GM20431 (cell line): Measurements from ENCODE around the gene PAFAH2.

ENCODE experiments used
- in situ Hi-C: fragments of 300-500 bp; cut with MseI, MboI; formaldehyde crosslinking; loops from one replicate; pipeline ENCODE4 v1.15.0; 2020; ENCODE audit warnings: low sequenced_read_pairs; ENCODE audit not compliant: unreplicated experiment

Gene PAFAH2

DNA sequence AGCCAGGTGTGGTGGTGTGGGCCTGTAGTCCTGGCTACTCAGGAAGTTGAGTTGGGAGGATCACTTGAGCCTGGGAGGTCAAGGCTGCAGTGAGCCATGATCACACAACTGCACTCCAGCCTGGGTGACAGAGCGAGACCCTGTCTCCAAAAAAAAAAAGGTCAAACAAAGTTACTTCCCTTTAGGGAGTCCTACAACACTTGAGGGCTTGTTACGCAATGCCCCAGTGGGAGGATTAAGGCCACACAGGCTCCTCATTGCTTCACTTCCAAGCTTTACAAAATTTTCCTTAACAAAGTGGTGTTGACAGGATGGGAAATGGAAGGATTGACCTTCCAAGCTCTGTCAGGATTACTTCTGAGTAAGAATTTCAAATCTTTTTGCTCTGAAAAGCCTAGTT, 17.5 kb upstream of the PAFAH2 start:
- in situ Hi-C loops, result no loop called here

DNA sequence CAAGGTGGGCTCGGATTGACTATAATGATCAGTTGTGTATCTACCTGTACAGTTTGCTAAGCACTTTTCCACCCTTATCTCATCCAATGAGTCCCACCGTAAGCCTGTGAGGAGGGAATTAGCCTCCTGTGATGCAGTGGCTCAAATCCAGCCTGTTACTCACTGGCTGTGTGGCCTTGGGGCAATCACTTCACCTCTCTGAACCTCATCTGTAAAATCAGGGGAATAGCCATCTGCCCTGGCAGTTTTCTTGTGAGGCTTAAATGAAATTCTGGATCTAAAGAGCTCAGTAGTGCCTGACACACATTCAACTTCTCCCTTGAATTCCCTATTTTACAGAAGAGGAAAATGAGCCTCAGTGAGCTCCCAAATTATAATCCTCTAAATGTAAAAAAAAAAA, 16.3 kb upstream of the PAFAH2 start:
- in situ Hi-C loops, result no loop called here

DNA sequence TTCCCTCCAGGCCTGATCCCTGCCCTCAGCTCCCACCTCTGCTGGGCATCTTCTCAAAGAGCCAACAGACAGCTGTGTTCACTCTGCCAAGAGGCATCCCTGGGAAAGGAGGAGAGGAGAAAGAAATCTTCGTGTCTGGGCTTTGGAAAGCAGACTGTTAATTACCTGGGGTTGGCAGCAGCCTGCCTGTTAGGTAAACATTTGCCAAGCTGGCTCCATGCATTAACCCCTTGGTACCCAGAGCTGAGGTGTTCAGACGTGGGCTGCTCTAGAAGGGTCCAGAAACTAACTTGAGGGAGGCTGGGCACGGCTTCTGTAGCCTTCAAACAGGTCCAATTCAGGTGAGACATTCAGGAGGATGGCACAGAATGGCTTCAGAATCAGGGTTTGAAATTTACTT, 15.0 kb upstream of the PAFAH2 start:
- in situ Hi-C loops, result no loop called here

DNA sequence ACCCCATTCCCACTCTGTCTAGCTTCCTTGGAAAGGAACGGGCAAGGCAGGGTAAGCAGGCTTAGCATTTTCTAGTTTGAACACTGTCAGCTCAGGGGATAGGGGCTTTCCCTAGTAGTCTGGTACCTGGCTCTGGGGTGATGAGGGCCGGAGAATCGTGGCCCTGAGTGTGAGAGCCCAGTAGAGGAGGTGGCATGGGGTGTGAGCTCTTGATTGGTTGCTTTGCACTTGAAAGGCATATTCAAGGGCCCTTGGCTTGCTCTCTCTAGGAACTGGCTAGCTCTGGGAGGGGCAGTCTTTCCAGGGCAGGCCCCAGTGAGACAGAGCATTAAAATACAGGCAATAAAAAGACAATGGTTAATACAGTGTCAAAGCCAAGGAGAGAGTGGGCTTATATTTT, 13.0 kb upstream of the PAFAH2 start:
- in situ Hi-C loops, result no loop called here

DNA sequence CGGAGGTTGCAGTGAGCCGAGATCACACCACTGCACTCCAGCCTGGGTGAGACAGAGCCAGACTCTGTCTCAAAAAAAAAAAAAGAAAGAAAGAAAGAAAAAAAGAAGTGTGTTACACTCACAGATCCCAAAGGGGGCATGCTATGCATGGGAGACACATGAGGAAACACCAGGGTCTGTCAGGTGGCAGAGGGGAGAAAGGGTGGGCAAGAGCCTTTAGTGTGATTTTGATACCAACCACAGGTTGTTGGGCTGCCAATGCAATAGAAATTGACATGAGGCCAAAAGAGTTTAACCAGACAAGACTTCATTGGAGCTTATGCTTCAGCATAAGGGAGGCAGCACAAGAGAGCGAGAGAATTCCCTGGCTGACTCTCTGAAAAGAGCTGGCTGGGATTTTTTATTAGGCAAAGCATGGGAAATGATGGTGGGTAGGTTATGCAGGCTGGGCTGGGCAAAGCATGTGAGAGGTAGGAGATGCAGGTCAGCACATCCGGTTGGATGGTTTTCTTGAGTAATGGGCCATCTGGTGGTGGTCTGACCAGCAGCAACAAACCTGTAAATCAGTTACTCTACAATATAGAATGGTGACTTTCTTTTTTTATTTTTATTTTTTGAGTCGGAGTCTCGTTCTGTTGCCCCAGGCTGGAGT, 12.1 kb upstream of the PAFAH2 start:
- in situ Hi-C loops, result no loop called here

DNA sequence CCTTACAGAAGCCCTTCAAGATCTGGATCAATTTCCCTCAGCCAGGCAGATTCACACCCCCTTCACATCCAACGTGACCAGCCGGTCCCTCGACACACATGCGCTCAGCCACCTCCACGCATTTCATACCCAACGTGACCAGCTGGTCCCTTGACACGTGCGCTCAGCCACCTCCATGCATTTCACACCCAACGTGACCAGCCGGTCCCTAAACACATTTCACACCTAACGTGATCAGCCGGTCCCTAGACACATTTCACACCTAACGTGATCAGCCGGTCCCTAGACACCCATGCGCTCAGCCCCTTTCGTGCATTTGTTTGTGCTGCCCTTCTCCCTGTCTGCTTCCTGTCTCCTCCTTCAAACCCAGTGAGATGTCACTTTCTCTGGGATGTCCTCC, 8.8 kb upstream of the PAFAH2 start:
- in situ Hi-C loops, result no loop called here

DNA sequence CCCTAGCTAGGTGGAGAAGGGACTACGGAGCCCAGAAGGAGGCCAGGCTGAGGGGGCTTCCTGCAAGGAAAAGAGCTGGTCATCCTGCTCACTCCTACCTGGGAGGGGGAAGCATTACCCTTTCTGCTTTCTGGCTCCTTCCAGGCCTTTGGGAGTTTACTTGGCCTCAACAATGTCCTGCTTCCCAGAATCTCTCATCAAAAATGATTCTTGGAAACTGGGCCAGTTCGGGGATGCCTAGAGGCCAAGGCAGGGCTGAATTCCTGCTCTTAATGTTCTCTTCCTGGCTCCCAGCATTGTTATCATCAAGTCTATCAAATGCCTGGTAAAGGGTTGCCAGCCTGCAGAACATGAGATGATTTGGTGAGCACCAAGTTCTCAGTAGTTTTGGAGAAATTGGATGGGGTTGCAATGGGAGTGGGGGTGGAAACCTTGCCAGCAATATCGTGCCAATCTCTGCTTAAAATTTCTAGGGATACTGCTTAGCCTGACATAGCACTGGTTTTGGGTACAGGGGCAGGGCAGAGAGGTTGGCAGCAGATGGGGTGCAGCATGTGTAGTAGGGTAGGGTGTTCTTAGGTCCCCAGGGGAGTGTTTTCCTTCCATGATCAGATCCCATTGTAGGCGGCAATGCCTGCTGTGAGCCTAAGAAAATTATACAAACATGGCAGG, 7.7 kb upstream of the PAFAH2 start:
- in situ Hi-C loops, result no loop called here

DNA sequence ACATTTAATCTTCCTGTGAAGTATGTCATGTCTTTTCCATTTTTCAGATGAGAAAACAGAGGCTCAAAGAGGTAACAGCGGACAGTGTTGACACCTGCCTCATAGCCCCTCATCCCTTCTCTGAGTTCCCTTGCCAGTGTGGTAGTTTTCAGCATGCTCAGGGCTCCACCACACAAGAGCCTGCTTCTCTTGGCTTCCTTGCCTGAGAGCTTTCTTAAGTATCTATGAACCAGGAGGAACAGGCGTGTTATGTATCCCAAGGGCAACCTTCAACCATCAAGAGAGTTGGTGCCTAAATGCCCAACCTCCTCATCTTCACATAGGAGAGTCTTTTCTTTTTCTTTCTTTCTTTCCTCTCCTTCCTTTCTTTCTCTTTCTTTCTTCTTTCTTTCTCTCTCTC, 5.9 kb upstream of the PAFAH2 start:
- in situ Hi-C loops, result no loop called here

DNA sequence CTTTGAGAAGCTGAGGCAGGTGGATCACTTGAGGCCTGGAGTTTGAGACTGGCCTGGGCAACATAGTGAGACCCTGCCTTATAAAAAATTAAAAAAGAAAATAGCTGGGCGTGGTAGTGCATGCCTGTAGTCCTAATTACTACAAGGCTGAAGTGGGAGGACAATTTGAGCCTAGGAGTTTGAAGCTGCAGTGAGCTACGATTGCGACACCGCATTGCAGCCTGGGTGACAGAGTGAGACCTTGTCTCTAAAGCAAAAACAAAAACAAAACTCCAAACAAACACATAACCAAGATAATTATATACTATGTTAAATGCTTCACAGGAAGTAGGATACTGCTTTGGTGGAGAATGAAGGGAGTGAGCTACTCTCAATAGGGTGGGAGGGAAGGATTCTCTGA, 5.4 kb upstream of the PAFAH2 start:
- in situ Hi-C loops, result no loop called here

DNA sequence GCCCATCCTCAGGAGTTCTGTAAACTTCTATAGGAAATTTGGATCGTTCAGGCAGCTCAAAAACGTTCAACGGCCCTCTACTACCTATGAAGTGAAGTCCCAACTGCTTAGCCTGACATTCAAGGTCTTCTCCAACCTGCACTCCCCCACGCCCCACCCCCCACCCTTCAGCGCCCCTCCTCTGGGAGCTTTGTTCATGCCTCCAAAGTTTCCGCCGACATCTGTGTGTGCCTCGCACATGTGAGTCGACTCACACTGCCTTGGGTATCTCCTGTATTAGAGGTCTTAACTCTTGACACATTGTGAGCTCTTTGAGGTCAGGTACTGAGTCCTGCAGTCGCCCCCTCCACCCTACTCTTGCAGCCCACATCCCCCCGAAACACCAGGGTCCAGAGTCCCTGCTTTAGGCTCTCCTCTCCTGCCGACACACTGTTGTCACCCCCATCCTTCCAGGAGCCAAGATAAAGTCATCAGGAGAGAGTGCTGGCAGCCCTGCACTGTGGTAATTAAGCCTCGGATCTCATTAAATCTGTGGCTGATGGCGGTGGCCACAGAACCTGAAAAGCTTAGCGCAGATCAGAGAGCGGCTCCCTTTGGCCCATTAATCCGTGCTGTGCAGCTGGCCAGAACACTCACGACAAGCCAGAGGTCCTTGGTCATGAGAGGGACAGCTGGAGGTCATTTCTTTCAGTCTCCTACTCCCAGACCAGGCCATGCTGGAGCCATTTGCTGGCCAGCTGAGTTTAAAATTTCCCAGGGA, 1.4 kb upstream of the PAFAH2 start:
- in situ Hi-C loops, result loop anchor here (10.0 kb wide), 1 partner anchor 104 kb away; no protein-coding TSS in a partner anchor

DNA sequence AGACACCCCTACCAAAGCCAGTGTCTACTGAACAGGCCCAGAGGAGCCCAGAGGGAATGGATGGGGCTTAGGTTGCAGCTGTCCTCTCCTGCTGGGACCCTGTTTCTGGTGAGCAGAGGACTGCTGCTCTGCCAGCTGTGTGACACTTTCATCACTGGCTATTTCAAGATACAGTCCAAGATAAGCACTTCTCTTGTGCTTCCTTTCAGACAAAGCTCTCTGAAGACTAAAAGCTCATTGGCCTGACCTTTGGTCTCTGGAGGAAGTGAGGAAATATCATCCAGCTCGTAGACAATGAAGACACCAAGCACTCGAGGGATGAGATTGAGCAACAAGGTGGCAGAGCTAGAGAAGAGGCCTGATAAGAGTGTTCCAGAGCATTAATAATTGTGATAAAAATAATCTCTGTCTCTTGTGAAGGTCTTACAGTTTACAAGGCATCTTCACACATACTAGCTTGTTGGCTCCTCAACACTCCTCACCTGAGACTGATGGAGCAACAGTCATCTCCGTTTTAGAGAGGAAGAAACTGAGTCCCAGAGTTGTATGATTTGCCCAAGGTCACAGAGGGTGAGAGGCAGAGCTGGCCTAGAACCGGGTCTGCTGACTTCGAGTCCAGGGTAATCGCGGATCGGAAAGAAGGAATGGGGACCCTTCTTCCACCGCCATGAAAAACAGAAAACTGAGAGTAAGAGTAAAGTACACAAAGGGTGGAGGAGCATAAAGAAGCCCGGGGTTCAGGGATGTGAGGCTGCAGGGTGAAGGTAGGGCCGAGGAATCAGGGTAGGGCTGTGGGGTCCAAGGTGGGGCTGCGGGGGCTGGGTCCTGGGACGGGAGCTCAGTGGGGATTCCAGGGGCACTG, 666 bp downstream of the PAFAH2 start:
- in situ Hi-C loops, result loop anchor here (10.0 kb wide), 1 partner anchor 102 kb away; no protein-coding TSS in a partner anchor

DNA sequence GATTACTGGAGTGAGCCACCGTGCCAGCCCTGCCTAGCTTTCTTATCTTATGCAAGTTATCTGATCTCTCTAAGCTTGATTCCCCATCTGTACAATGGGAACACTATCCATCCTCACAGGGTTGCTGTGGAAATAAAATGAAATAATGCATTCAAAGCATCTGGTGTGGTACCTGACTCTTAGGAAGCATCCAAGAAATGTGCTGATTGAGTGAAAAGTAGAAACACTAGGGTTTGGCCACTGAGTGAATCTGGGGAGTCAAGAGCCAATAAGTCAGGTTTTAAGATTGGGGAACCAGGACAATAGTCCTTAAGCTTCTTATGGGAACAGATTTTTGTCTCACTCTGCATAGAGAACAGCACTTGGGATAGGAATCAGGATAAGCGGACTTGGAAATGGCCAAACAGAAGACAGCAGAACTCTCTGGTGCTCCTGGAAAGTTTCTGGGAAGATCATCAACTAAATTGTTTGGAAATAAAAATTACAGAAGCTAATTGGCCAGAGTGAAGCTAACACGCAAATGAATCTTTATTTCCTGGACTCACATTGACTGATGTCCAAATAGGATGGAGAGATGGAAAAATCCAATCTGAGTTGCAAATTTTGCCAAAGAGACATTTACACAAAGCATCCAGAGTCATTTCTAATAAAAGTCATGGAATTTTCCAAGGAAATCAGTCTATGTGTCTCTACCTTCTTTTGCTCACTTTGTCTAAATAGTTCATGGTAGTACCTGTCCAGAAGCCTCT, 3.3 kb downstream of the PAFAH2 start:
- in situ Hi-C loops, result loop anchor here (10.0 kb wide), 1 partner anchor 100 kb away; no protein-coding TSS in a partner anchor

DNA sequence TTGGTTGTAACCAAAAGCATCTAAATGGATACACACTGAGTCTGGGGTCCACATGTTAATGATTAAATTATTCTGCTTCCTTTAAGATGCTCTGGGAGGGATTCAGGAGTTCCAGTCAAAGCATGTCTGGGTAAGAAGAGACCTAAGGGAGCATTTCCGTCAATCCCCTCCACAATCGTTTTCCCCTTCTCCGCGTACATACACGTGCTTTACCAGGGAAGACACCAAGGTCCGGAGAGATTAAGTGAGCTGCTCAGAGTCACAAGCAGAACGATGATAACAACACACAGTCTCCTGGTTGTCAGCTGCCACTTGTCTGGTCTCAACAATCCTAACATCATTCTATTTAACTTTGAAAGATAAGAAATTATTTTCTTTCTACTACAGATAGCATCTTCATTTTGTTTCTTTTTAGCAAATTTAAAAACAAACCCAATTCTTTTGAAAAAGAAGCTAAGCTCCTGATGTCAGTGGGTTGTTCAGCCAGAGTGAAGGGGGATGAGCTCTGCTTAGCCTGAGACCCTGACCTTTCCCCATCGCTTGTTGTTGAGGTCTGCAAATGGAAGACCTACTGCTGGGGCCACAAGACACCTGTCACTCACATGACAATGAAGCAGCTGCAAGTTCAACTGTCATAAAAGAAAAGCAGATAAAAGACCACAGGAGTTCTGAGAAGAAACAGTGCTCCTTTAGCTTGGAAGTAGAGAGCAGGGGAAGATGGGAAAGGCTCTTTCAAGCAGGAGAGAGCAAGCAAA, 4.5 kb downstream of the PAFAH2 start:
- in situ Hi-C loops, result loop anchor here (10.0 kb wide), 1 partner anchor 99 kb away; no protein-coding TSS in a partner anchor

DNA sequence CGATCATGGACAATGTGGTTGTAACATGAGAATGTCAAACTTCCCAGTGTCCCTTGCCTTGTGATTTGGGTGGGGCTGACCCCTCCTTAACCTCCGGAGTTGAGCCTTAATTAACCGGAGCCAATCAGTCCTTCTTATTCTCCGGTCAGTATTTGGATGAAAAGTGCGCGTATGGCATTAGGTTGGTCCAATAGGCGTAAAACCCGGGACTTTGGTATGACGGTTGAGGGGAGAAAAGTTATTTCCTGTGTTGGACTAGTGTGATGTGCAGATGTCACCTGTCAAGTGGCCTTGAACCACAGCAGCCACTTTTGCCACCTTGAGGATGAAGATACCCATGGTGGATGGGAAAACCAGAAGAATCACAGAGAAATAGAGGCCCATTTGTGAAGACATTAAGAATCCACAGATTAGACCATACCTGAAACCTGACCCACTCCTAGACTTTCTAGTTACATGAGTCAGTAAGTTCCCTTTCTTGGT, 5.1 kb downstream of the PAFAH2 start:
- in situ Hi-C loops, result loop anchor here (10.0 kb wide), 1 partner anchor 98 kb away; no protein-coding TSS in a partner anchor

DNA sequence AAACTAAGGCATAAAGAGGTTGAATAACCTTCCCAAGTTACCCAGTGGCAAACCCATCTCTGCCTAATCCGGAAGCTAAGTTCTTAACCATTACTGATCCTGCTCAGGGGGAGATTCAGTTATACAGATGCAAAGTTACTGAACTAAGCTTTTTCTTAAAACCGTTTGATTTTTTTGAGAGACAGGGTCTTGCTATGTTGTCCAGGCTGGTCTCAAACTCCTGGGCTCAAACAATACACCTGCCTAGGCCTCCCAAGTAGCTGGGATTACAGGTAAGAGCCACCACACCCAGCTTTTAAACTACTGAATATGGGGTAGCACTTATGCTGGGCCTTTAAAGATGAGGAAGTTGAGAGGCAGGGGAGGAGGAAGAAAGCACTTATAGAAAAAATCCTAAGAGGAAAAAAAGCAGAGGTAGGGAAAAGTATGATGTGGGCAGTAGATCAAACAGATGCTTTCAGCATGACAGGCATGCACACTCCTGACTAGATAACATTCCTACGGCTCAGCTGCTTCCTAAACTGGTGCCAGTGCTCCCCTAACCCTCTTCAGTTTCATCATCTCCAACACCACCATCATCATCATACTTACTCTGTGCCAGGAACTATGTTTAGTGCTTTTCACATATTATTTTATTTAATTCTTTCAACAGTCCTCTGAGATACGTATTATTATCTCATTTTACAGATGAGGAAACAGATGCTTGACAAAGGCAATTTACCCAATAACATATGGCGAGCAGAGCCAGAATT, 5.8 kb downstream of the PAFAH2 start:
- in situ Hi-C loops, result loop anchor here (10.0 kb wide), 1 partner anchor 97 kb away; no protein-coding TSS in a partner anchor

DNA sequence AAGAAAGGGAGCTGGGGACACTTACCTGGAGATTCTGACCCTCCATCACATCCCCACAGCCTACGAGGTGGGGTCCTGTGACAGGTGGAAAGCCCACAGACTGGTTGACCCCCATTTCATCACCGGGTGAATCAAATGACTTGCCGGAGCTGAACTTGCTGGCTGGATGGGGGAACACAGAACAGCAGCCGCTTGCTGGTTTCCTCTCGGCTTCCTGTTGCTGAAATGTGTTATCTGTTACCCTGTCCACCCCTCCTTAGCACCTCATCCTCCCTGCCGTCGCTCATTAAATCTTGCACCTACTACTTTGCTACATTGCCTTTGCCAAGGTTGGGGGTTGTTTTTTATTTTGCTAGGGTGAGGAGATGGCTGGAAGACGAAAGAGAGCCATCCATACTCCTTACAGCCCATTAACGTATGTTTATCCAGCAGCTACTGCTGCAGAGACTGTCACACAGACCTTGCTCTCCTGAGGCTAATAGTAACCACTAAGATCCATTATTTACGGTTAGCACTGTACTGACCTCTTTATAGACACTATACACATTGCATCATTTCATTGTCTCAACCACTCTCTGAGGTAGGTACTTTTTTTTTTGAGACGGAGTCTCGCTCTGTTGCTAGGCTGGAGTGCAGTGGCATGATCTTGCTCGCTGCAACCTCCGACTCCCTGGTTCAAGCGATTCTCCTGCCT, 7.0 kb downstream of the PAFAH2 start:
- in situ Hi-C loops, result loop anchor here (10.0 kb wide), 1 partner anchor 96 kb away; no protein-coding TSS in a partner anchor

DNA sequence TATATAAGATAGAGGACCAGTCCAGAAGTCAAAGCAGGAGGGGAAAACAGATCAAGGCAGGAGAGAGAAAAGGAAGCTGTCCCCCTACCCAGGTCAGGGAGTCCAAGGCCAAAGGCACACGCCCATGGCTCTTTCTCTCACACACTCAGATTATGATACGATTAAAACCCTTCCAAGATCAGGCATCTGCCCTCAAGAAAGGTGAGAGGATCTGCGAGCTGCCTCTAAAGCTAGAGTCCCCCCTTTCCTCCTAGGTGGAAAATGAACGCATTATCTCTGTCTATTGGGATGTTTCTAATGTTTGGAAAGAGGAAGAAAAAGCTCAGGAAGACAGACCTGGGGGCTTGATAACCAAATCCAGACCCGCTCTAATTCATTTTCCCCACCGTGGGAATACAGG, 7.6 kb downstream of the PAFAH2 start:
- in situ Hi-C loops, result loop anchor here (10.0 kb wide), 1 partner anchor 95 kb away; no protein-coding TSS in a partner anchor
